Measurements from ENCODE around the gene MAFG.
A peak's percentile ranks its signal among the peaks of the same experiment; 100 is the strongest.

The MAFG gene

GRCh38 chr17:81939881-81940385, 12.4 kb upstream of the MAFG start:
- DNase-seq (ENCODE audit: low spot score) = no peak

DNA sequence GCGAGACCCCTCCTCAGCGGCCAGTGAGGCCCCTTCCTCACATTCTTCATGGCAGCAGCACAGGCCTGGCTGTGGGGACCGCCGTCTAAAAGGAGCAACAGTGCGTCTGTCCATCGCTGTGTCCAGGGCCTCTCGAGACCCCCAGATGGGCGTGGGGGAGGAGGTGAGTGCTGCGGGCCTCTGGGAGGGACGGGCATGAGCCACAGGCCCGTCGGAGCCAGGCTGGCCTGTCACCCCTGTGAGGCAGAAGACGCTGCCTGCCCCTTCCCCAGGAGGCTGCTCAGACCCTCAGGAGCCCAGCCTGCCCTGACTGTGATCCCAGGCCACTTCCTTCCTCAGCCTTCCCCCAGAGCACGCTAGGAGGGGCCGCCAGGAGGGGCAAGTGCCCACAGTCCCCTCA, 11.7 kb upstream of the MAFG start:
- DNase-seq (ENCODE audit: low spot score) = no peak

GRCh38 chr17:81935709-81936084, 8.2 kb upstream of the MAFG start:
- DNase-seq (ENCODE audit: low spot score) = no peak

GRCh38 chr17:81934850-81935708, 7.5 kb upstream of the MAFG start:
- no peak for DNase-seq (ENCODE audit: low spot score)

GRCh38 chr17:81934098-81934757, 6.7 kb upstream of the MAFG start:
- no peak for DNase-seq (ENCODE audit: low spot score)

GRCh38 chr17:81933178-81933699, 5.7 kb upstream of the MAFG start:
- DNase-seq (ENCODE audit: low spot score) = no peak

DNA sequence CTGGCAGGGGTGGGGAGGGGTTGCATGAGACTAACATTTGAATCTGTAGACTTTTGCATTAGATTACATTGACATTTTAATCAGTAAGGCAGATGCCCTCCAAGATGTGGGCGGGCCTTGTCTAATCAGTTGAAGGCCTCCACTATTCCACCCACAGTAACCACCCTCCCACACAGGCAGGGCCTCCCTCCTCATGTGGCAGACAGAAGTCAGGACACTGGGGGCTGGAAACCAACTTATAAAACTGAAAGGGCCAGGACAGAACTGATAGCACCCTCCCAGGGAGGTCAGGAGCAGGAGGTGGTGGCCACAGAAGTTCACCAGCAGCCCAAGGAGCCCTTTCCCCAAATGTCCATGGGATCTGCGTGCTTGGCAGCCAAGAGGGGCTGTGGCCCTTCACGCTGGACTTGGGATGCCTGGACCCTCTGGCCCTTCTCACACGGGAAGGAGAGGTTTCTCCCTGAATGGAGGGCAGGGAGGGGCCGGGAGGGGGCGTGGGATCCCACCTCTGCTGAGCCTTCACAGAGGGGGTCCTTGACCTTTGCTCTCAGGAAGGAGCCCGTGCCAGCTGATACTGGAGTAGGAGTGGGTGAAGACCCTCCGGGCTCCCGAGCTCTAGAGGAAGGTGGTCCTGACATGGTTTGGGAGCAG, 4.9 kb upstream of the MAFG start:
- DNase-seq (ENCODE audit: low spot score) = peak; percentile 74

- peak; percentile 74 for DNase-seq (ENCODE audit: low spot score)
Observed at GRCh38 chr17:81931557-81932332, 4.2 kb upstream of the MAFG start.

- DNase-seq (ENCODE audit: low spot score) = no peak
Observed at GRCh38 chr17:81931189-81931556, 3.6 kb upstream of the MAFG start.

DNA sequence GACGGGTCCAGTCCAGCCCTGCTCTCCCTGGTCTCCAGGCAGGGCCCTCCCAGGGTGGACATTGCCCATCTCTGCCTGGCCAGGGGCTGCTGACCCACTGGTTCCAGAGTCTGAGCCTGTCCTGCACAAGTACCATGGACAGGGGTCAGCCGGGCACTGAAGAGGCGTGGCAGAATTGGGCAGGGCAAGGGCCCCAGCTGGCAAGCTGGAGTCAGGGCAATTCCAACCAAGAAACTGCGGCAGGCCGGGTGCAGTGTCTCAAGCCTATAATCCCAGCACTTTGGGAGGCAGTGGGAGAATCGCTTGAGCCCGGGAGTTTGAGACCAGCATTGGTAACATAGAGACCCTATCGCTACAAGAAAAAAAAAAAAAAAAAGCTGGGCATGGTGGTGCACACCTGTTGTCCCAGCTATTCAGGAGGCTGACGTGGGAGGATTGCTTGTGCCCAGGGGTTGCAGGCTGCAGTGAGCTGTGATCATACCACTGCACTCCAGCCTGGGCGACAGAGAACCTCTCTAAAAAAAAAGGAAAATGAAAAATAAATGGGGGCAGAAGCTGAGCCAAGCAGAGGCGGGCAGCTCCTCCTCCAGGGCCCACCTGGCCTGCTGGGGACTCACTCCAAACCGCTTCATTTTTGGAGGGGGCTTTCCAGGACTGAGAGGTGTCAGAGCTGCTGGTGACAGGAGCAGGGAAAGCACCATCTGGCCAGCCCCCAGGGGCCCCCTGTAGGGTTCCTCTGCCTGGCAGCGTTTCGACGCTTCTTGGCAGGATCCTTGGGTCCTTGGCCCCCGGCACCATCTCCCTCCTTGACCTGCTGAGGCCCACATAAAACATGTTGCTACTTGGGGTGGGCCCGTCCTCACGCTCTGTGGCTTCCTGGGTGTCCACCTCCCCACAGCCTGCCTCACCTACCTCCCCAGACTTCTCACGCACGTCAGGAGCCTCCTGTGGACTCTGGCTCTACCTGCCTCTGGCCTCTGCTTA, 2.9 kb upstream of the MAFG start:
- DNase-seq (ENCODE audit: low spot score) = no peak

DNA sequence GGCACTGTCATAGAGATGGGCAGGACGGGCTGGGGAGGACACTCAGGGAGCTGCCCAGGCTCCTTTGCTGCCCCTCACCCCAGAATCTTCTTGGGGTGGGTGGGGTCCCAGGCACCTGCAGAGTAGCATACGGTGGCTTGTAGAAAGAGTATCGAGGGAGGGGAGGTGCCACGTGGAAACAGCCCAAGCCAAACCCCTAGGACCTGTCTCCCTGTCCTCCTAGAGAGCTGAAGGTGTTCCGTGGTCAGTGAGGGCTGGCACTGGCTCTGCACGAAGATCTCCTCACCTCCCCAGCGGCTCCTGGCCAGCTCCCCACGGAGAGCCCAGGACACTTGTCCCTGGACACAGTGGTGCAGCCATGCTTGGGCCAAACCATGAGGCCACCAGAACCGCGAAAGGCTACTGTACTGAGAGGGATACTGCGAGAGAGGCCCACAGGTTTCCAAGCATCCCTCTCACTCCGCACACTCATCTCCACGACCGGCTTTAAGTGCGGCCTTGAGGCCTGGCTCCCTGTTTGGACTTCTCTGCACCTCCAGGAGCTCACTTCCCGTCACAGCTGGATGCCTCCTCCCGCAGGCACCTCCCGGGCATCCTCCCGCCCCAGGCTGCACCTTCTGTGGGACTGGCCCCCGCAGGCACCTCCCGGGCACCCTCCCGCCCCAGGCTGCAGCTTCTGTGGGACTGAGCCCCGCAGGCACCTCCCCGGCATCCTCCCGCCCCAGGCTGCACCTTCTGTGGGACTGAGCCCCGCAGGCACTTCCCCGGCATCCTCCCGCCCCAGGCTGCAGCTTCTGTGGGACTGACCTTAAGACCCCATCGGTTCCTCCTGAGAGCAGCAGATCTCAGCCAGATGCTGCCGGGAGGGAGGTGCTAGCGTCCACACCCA, 2.0 kb upstream of the MAFG start:
- DNase-seq (ENCODE audit: low spot score) = no peak

DNA sequence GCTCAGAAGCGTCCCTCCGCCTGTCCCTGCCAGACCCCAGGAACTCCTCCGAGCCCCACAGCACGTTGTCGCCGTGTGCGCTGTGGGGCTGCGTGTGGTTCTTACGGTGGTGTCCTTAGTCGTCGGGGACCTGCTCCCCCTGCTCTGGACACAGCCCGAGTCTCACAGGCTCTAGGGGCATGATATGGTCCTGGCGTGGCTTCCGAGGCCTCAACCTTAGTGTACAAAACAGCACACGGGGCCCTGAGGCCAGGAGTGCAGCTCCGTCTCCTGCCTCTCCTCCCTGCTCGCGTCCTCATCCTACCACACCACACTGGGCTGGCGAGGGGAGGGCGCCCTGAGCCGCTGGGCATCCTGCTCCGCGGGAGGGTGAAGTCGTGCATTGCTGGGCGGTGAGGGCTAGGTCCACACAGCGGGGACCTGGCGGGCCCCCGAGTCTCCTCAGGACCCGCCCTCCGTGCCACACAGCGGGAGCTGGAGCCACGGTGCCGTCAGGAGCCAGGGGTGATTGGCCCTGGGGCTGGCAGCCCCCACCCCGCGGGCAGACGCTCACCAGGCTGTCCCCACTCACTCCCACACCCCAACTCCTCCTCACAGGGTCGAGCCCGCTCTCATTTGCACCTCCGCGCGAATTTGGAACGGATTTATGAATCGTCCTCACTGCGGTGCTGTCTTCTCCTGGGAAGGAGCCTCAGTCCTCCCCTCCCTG, 1.2 kb upstream of the MAFG start:
- no peak for DNase-seq (ENCODE audit: low spot score)

- DNase-seq (ENCODE audit: low spot score) = no peak
Observed at GRCh38 chr17:81927152-81927652, 333 bp downstream of the MAFG start.

DNA sequence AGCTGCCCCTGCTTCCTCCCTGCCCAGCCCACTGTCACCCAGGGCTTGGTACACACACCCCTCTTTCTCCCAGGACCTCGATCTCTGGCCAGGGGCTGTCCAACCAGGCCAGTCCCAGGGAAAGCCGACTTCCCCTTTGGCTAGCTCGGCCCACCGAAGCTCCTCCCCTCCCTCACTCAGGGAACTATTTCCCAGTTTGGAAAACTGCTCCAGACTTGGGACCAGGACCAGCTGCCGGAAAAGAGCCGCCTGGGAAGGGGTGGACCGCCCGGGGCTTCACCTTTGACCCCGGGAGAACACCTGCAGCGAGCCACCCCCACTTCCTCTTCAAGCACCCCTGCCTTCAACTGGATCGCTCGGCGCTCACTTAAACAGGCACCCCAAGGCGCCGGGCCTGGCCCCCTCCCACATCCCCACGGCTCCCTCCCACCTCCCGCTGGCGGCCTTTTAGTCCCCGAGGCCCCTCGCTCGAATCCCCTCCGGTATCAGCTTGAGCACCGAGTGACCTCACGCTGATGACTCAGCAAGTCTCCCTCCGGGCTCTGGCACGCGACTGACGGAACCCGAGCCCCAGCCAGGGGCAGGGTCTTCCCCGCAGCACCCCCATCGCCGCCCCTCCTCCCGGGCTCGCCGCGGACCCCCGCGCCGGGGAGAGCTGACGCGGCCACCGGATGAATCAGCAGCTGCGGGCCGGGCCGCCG, 934 bp downstream of the MAFG start:
- DNase-seq (ENCODE audit: low spot score) = peak; percentile 81

- peak; percentile 47 for DNase-seq (ENCODE audit: low spot score)
Observed at GRCh38 chr17:81925860-81926450, 1.6 kb downstream of the MAFG start.

DNA sequence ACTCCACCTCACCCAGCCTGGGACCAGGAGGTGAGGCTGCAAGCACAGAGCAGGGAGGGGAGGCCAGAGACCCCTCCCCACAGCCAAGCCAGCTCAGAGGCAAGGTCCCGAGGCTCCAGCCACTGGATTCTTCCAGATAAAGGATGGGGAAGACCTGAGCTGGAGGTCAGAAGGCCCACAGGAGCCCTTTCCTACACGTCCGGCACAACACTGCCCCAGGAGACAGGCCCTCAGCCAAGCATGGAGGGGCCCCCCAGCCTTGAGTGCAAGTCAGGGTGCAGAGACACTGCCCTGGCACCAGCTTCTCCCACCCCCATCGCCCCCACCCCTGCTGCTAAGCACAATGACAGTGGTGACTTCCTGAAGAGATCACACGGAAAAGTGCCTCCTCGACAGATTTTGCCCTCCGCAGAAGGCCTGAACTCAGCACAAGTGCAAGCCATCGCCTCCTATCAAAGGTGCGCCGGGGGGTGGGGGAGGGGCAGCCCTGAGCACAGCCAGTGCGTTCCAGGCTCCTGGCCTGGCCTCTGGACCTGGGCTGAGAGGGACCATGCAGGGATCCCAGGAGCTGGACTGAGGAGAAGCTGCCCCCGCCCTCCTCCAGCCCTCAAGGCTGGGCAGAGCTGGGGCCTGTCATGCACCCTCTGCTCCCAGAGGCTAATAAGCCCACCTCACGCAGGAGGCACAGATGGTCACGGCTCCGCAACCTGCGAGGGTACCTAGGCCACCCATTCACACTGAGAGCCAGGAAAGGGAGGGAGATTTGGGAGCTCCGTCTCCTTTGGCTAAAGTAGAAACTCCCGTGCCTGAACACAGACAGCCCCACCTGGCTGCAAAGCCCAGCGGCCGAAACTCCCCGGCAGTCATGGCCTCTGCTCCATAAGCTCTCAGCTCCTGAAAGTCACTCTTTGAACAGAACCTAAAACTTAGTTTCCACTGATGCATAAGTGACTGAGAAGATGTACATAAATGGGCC, 2.7 kb downstream of the MAFG start:
- peak; percentile 59 for DNase-seq (ENCODE audit: low spot score)

All from hematopoietic multipotent progenitor cell treated with erythropoietin and hydrocortisone succinate and interleukin-3 and kit ligand, for 15 days (in vitro differentiated cells).